ENCODE measurements around the gene SERTAD1.
"Not testable (repeated sequence)": the region's sequence is repeated elsewhere in the genome, so short reads cannot be mapped to it uniquely, and the experiment has no call there.

SERTAD1 gene

GRCh38 chr19:40442328-40443130, 16.7 kb upstream of the SERTAD1 start:
- POLR2A ChIA-PET = interaction anchor here (0.6 to 3.4 kb wide), 10 partner anchors 9 to 458 kb away, joined by 3 to 37 read pairs (median 7); partner anchors contain the start of genes BLVRB and SERTAD1
- no peak for DNase-seq (ENCODE audit: low read depth, low spot score)
- CTCF ChIA-PET = interaction anchor here (0.9 to 5.8 kb wide), 9 partner anchors 9 to 192 kb away, joined by 3 to 20 read pairs (median 5); partner anchors contain the start of gene SERTAD1
- TF ChIP-seq CTCF (IDR thresholded peaks at IDR 0.05; ENCODE audit: insufficient read depth, low read length, missing control alignments) = no peak
- H3K4me3 ChIP-seq (ENCODE audit: low read depth, low read length) = peak overlapping the region; percentile 66

GRCh38 chr19:40441719-40442253, 16.0 kb upstream of the SERTAD1 start:
- ChIA-PET CTCF (interaction anchor here (1.4 to 5.8 kb wide), 6 partner anchors 8 to 193 kb away, joined by 3 to 20 read pairs (median 10); partner anchors contain the start of gene SERTAD1), POLR2A (interaction anchor here (1.8 to 3.4 kb wide), 2 partner anchors 16 to 24 kb away, joined by 7 to 37 read pairs; partner anchors contain the start of genes BLVRB and SERTAD1)
- DNase-seq (ENCODE audit: low read depth, low spot score) = no peak
- peak overlapping the region; percentile 66; the same call in 1 of the 2 replicates for H3K4me3 ChIP-seq (ENCODE audit: low read depth, low read length)
- TF ChIP-seq CTCF (IDR thresholded peaks at IDR 0.05; ENCODE audit: insufficient read depth, low read length, missing control alignments) = no peak

DNA sequence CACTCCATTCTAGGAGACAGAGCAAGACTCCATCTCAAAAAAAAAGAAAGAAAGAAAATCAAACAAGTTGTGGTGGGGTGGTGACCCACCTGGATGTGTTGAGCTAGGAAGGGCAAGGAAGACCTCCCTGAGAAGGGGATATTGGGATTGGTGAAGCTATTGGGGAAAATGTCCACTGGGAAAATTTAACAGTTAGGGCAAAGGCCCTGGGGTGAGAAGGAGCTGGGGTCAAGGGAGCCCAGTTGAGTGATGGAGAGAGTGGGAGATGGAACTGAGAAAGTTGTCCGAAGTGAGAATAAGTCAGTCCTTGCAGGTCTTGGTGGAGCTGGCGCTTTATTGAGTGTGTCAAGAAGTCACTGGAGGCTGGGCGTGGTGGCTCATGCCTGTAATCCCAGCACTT, 12.5 kb upstream of the SERTAD1 start:
- no peak overlapping the region for H3K4me3 ChIP-seq (ENCODE audit: low read depth, low read length)
- ChIA-PET CTCF (interaction anchor here (1.0 to 1.8 kb wide), 3 partner anchors 21 to 162 kb away, joined by 3 to 5 read pairs (median 4); no protein-coding TSS in a partner anchor), POLR2A (interaction anchor here (1.5 kb wide), 1 partner anchor 12 kb away, joined by 4 read pairs; the partner anchor contains the start of gene SERTAD1)
- no peak for TF ChIP-seq CTCF (IDR thresholded peaks at IDR 0.05; ENCODE audit: insufficient read depth, low read length, missing control alignments)
- no peak for DNase-seq (ENCODE audit: low read depth, low spot score)

GRCh38 chr19:40433391-40434216, 7.8 kb upstream of the SERTAD1 start:
- TF ChIP-seq CTCF (IDR thresholded peaks at IDR 0.05; ENCODE audit: insufficient read depth, low read length, missing control alignments) = no peak
- peak overlapping the region; percentile 53 for H3K4me3 ChIP-seq (ENCODE audit: low read depth, low read length)
- CTCF ChIA-PET = interaction anchor here (0.6 to 3.2 kb wide), 9 partner anchors 9 to 294 kb away, joined by 3 to 14 read pairs (median 4); no protein-coding TSS in a partner anchor
- peak; percentile 34 for DNase-seq (ENCODE audit: low read depth, low spot score)
- POLR2A ChIA-PET = interaction anchor here (0.7 to 3.4 kb wide), 5 partner anchors 7 to 30 kb away, joined by 4 to 12 read pairs (median 9); partner anchors contain the start of gene SERTAD1

- ChIA-PET POLR2A (interaction anchor here (1.2 to 1.6 kb wide), 3 partner anchors 8 to 12 kb away, joined by 7 to 11 read pairs (median 9); no protein-coding TSS in a partner anchor), CTCF (interaction anchor here (1.1 to 3.2 kb wide), 7 partner anchors 9 to 202 kb away, joined by 4 to 14 read pairs (median 6); no protein-coding TSS in a partner anchor)
- DNase-seq (ENCODE audit: low read depth, low spot score); H3K4me3 ChIP-seq (ENCODE audit: low read depth, low read length): not testable (repeated sequence)
Measured at GRCh38 chr19:40432760-40433159, 7.0 kb upstream of the SERTAD1 start.

DNA sequence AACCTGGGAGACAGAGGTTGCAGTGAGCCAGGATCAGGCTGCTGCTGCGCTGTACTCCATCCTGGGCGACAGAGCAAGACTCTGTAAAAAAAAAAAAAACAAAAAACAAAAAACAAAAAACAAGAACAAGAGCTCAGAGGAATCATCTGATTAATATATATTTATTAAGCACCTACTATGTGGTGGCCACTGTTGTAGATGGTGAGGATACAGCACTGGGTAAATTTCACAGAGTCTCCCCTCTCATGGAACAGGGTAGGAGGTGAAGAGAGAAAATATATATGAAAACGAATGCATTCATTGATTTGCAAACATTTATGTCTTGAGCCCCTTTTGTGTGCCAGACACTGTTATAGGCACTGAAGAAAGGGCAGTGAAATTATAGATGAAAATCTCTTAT, 5.9 kb upstream of the SERTAD1 start:
- TF ChIP-seq CTCF (IDR thresholded peaks at IDR 0.05; ENCODE audit: insufficient read depth, low read length, missing control alignments) = no peak
- CTCF ChIA-PET = interaction anchor here (1.1 kb wide), 1 partner anchor 11 kb away, joined by 6 read pairs; no protein-coding TSS in a partner anchor
- POLR2A ChIA-PET = no interaction called here
- DNase-seq (ENCODE audit: low read depth, low spot score) = no peak
- H3K4me3 ChIP-seq (ENCODE audit: low read depth, low read length) = no peak overlapping the region

GRCh38 chr19:40430242-40430641, 4.5 kb upstream of the SERTAD1 start:
- CTCF ChIA-PET = interaction anchor here (1.0 kb wide), 1 partner anchor 9 kb away, joined by 3 read pairs; no protein-coding TSS in a partner anchor

DNA sequence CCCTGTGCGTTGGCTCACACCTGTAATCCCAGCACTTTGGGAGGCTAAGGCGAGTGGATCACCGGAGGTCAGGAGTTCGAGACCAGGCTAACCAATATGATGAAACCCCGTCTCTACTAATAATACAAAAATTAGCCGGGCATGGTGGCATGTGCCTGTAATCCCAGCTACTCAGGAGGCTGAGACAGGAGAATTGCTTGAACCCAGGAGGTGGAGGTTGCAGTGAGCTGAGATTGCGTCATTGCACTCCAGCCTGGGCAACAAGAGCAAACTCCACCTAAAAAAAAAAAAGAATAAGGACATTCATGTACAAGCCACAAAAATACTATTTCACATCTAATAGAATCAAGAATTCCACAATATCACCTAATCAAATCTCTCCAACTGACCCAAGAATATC, 2.4 kb upstream of the SERTAD1 start:
- CTCF ChIA-PET = interaction anchor here (1.3 kb wide), 1 partner anchor 14 kb away, joined by 3 read pairs; no protein-coding TSS in a partner anchor
- H3K4me3 ChIP-seq (ENCODE audit: low read depth, low read length); DNase-seq (ENCODE audit: low read depth, low spot score): not testable (repeated sequence)
- POLR2A ChIA-PET = interaction anchor here (1.1 kb wide), 1 partner anchor 15 kb away, joined by 4 read pairs; no protein-coding TSS in a partner anchor

More at GRCh38 chr19:40430242-40430641, 4.5 kb upstream of the SERTAD1 start:
- DNase-seq (ENCODE audit: low read depth, low spot score); H3K4me3 ChIP-seq (ENCODE audit: low read depth, low read length); POLR2A ChIA-PET: not testable (repeated sequence)

Data from AG04449 (cell line).